Activated CD8-positive, alpha-beta T cell treated with anti-CD3 and anti-CD28 coated beads for 36 hours (primary cell): ENCODE measurements around the gene LARGE1. TPM values are rescaled to one million over a fixed set of nuclear protein-coding genes. Genes with fewer than 3 reads are reported as not detected.

ENCODE experiments used
- ATAC-seq: fragments of 200-7000 bp; cut with Tn5 transposase; one replicate; pipeline ENCODE4 v1.10.0; 2021; ENCODE audit warnings: mild to moderate bottlenecking, moderate library complexity
- CTCF ChIA-PET: fragments of 350-600 bp; sonication (Branson Sonifier 250); formaldehyde crosslinking; loops from one replicate; lab custom pipeline; 2021; ENCODE audit warnings: antibody characterized with exemption; lab: Charles Lee
- POLR2A ChIA-PET: fragments of 350-600 bp; sonication (Branson Sonifier 250); formaldehyde crosslinking; loops from one replicate; lab custom pipeline; 2021; ENCODE audit warnings: antibody characterized with exemption; lab: Charles Lee
- DNase-seq: peaks from one replicate; pipeline ENCODE4 v3.0.0-alpha.2; 2020
- H3K27ac Mint-ChIP-seq: one replicate; pipeline ENCODE4 v1.8.0; 2021; ENCODE audit warnings: mild to moderate bottlenecking, mixed read lengths
- H3K27me3 Mint-ChIP-seq: one replicate; pipeline ENCODE4 v1.8.0; 2021; ENCODE audit warnings: mixed read lengths
- H3K36me3 Mint-ChIP-seq: one replicate; pipeline ENCODE4 v1.8.0; 2021; ENCODE audit warnings: low read depth, mixed read lengths
- H3K4me1 Mint-ChIP-seq: one replicate; pipeline ENCODE4 v1.8.0; 2021; ENCODE audit warnings: low read depth, mixed read lengths
- H3K4me3 Mint-ChIP-seq: one replicate; pipeline ENCODE4 v1.8.0; 2021; ENCODE audit warnings: mild to moderate bottlenecking, moderate library complexity, mixed read lengths
- H3K9me3 Mint-ChIP-seq: one replicate; pipeline ENCODE4 v1.8.0; 2021; ENCODE audit warnings: mixed read lengths
- CTCF ChIP-seq: fragments of 200-600 bp; IDR thresholded peaks from one replicate; pipeline ENCODE4 v1.8.0; 2022; ENCODE audit warnings: antibody characterized with exemption, mild to moderate bottlenecking
- intact Hi-C: fragments of 100-400 bp; cut with micrococcal nuclease; formaldehyde crosslinking; loops from one replicate; pipeline ENCODE4 v1.10.0; 2022
- total RNA-seq, 2 experiments: library from RNA; stranded (reverse); gene quantifications; one replicate each; pipeline ENCODE4 v1.2.3, GENCODE V29; 2021

The LARGE1 gene
- total RNA-seq, 2 experiments from 2014 or later, result 0.31 to 0.32 TPM

- CTCF ChIA-PET, result interaction anchor here (0.7 kb wide), 1 partner anchor 9 kb away, joined by 3 read pairs; no protein-coding TSS in a partner anchor
- no peaks in the 10 kb centered on the region for H3K36me3 Mint-ChIP-seq
Measured at GRCh38 chr22:33528183-33528582, 392.1 kb downstream of the LARGE1 start.

GRCh38 chr22:33526434-33527107 lies 393.7 kb downstream of the LARGE1 start:
- Mint-ChIP-seq H3K4me1 (no peaks in the 10 kb centered on the region), H3K27ac (no peak overlapping the region), H3K9me3 (no peaks in the 10 kb centered on the region), H3K4me3 (no peak overlapping the region), H3K36me3 (no peaks in the 10 kb centered on the region), H3K27me3 (no peaks in the 10 kb centered on the region)
- POLR2A ChIA-PET, result no interaction called here
- ATAC-seq (no peak), DNase-seq (no peak)
- CTCF ChIA-PET, result no interaction called here
- intact Hi-C loops, result no loop called here
- no peak for TF ChIP-seq CTCF

More at GRCh38 chr22:33528183-33528582, 392.1 kb downstream of the LARGE1 start:
- POLR2A ChIA-PET, result no interaction called here
- H3K4me1 Mint-ChIP-seq, result no peaks in the 10 kb centered on the region
- no peaks in the 10 kb centered on the region for H3K27me3 Mint-ChIP-seq
- ATAC-seq (no peak), DNase-seq (no peak)
- H3K9me3 Mint-ChIP-seq, result no peaks in the 10 kb centered on the region
- no peak overlapping the region for H3K27ac Mint-ChIP-seq
- intact Hi-C loops, result no loop called here
- no peak for TF ChIP-seq CTCF
- H3K4me3 Mint-ChIP-seq, result no peak overlapping the region

- ATAC-seq (no peak), DNase-seq (no peak)
- no peaks in the 10 kb centered on the region for H3K36me3 Mint-ChIP-seq
- no peaks in the 10 kb centered on the region for H3K4me1 Mint-ChIP-seq
- H3K9me3 Mint-ChIP-seq, result peaks cover 4% of the 10 kb centered on the region
- intact Hi-C loops, result no loop called here
- no peaks in the 10 kb centered on the region for H3K27me3 Mint-ChIP-seq
- H3K27ac Mint-ChIP-seq, result no peak overlapping the region
- ChIA-PET POLR2A (interaction anchor here (0.6 kb wide), 1 partner anchor 394 kb away, joined by 4 read pairs; no protein-coding TSS in a partner anchor), CTCF (no interaction called here)
- no peak overlapping the region for H3K4me3 Mint-ChIP-seq
- no peak for TF ChIP-seq CTCF
Measured at GRCh38 chr22:33524511-33525260, 395.6 kb downstream of the LARGE1 start.

GRCh38 chr22:33521879-33522665 lies 398.2 kb downstream of the LARGE1 start:
- POLR2A ChIA-PET, result no interaction called here
- ATAC-seq, result no peak

More at GRCh38 chr22:33521879-33522665, 398.2 kb downstream of the LARGE1 start:
- no peak for DNase-seq
- Mint-ChIP-seq H3K9me3 (peaks cover 4% of the 10 kb centered on the region), H3K27ac (no peak overlapping the region), H3K4me3 (no peak overlapping the region), H3K27me3 (no peaks in the 10 kb centered on the region), H3K4me1 (no peaks in the 10 kb centered on the region), H3K36me3 (no peaks in the 10 kb centered on the region)
- intact Hi-C loops, result no loop called here
- CTCF ChIA-PET, result interaction anchor here (0.6 kb wide), 1 partner anchor 28 kb away, joined by 3 read pairs; no protein-coding TSS in a partner anchor
- no peak for TF ChIP-seq CTCF
